ENCODE results near the gene IL1R1. TPM values are rescaled to one million over a fixed set of nuclear protein-coding genes. Genes with fewer than 3 reads are reported as not detected.

IL1R1 gene
- total RNA-seq, 2 donors from 2014 or later: 65.1 to 281 TPM

DNA sequence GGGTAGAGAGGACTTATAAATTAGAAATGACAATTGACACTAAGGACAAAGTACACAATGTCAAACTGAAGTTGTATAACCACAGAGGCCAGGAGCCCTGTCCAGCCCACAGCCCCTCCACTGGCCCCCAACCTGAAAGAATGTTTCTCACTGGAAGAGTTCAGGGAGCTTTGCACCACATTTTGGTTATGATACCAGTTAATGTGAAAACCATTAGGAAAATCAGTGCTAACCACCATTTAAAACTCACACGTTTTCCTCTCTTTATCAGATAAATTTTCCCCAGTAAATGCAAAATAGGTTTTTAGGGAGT, 38.1 kb downstream of the IL1R1 start:
- no peaks in the 10 kb centered on the region for H3K9me3 ChIP-seq
- peaks cover 4 to 5% of the 10 kb centered on the region in 2 donors for H3K4me1 ChIP-seq (ENCODE audit: control insufficient read depth in 1 of 2, low read depth in 2 of 2)
- H3K36me3 ChIP-seq: peaks cover 19% of the 10 kb centered on the region
- H3K4me3 ChIP-seq: no peak overlapping the region
- H3K27me3 ChIP-seq (replicated peaks; ENCODE audit: insufficient read depth): no peaks in the 10 kb centered on the region
- DNase-seq (ENCODE audit: low spot score) (no peak), ATAC-seq (ENCODE audit: insufficient number of reproducible peaks, low FRiP score, low read depth) (no peak)
- no peak overlapping the region for H3K27ac ChIP-seq
- TF ChIP-seq, protein P1, sequence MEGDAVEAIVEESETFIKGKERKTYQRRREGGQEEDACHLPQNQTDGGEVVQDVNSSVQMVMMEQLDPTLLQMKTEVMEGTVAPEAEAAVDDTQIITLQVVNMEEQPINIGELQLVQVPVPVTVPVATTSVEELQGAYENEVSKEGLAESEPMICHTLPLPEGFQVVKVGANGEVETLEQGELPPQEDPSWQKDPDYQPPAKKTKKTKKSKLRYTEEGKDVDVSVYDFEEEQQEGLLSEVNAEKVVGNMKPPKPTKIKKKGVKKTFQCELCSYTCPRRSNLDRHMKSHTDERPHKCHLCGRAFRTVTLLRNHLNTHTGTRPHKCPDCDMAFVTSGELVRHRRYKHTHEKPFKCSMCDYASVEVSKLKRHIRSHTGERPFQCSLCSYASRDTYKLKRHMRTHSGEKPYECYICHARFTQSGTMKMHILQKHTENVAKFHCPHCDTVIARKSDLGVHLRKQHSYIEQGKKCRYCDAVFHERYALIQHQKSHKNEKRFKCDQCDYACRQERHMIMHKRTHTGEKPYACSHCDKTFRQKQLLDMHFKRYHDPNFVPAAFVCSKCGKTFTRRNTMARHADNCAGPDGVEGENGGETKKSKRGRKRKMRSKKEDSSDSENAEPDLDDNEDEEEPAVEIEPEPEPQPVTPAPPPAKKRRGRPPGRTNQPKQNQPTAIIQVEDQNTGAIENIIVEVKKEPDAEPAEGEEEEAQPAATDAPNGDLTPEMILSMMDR (IDR thresholded peaks at IDR 0.05): no peak

DNA sequence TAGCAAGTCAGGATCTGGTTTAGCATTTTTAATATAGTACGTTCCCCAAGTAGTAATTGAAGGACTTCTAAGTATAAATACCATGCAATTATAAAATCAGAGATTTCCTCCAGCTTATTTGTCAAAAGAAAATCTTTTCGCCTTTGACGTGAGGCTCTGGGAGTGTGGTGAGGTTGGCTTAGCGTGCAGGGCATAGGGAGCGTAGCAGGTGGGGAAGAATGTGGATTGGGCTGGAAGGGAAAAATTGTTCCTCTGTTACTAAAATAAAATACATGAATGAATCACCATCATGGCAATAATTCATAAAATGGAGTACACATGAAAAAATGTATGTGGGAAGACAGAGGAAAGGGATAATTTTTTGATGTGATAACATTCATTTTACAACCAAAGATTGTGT, 38.8 kb downstream of the IL1R1 start:
- DNase-seq (ENCODE audit: low spot score) (no peak), ATAC-seq (ENCODE audit: insufficient number of reproducible peaks, low FRiP score, low read depth) (no peak)
- Histone ChIP-seq H3K4me1 (ENCODE audit: control insufficient read depth in 1 of 2, low read depth in 2 of 2) (peaks cover 4 to 5% of the 10 kb centered on the region in 2 donors), H3K9me3 (no peaks in the 10 kb centered on the region), H3K27ac (no peak overlapping the region), H3K27me3 (replicated peaks; ENCODE audit: insufficient read depth) (no peaks in the 10 kb centered on the region), H3K4me3 (no peak overlapping the region), H3K36me3 (peaks cover 16% of the 10 kb centered on the region)
- TF ChIP-seq, protein P1 (IDR thresholded peaks at IDR 0.05): no peak

DNA sequence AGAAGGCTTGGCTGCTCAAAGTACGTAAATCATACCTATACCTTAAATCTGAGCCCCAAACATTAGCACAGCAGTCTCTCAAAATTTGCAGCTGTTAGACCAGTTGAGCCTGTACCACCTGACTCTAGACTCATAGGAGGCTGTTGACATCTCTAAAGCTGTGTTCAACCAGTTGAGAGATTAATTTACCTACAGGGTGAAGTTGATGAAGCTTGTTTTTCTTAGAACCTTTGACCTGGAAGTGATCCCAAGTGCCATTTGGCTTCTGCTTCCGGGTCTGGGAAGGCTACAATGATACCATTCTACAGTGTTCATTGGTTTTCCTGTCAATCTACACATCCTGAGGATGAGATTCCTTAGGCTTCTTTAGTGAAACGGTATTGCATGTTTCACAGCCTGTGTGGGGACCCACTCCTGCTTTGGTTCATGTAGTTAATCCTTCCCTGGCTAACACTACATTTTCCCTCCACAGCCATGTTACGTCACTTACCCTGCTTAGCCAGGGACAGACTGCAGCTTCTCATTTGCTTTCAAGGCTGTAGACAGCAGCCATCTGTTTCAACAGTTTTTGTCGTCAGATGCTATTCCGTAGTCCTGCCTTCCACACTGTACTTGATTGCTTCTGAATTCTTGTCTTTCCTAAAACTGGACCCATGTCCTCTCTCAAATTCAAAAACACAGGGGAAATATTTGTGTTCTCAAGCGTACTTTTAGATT, 39.5 kb downstream of the IL1R1 start:
- H3K27ac ChIP-seq: no peak overlapping the region
- DNase-seq (ENCODE audit: low spot score) (no peak), ATAC-seq (ENCODE audit: insufficient number of reproducible peaks, low FRiP score, low read depth) (no peak)
- no peaks in the 10 kb centered on the region for H3K9me3 ChIP-seq
- H3K4me1 ChIP-seq (ENCODE audit: control insufficient read depth in 1 of 2, low read depth in 2 of 2): peaks cover 4 to 9% of the 10 kb centered on the region in 2 donors
- peaks cover 9% of the 10 kb centered on the region for H3K36me3 ChIP-seq
- no peaks in the 10 kb centered on the region for H3K27me3 ChIP-seq (replicated peaks; ENCODE audit: insufficient read depth)
- H3K4me3 ChIP-seq: no peak overlapping the region
- TF ChIP-seq, protein P1 (IDR thresholded peaks at IDR 0.05): no peak

DNA sequence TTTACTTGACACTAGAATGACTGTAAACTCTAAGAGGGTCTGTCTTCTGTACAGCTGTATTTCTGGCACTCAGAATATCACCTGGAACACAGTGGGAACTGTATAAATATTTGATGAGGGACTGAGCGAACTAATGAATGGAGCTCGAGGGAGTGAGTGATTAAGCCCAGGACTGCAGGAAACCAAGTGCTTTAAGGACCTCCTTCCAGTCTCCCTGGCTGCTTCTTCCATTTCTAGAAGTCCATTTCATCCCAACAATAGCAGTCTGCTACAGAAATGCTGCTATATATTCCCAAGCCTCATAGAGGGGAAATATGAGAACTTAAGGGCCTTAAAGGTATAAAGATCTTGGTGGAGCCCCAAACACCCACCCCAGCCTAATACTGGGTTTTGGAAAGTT, 41.5 kb downstream of the IL1R1 start:
- TF ChIP-seq, protein P1 (IDR thresholded peaks at IDR 0.05): no peak
- H3K4me1 ChIP-seq (ENCODE audit: control insufficient read depth in 1 of 2, low read depth in 2 of 2): peaks cover 4 to 9% of the 10 kb centered on the region in 2 donors
- no peaks in the 10 kb centered on the region for H3K27me3 ChIP-seq (replicated peaks; ENCODE audit: insufficient read depth)
- no peaks in the 10 kb centered on the region for H3K9me3 ChIP-seq
- H3K36me3 ChIP-seq: no peaks in the 10 kb centered on the region
- DNase-seq (ENCODE audit: low spot score) (no peak), ATAC-seq (ENCODE audit: insufficient number of reproducible peaks, low FRiP score, low read depth) (no peak)
- no peak overlapping the region for H3K4me3 ChIP-seq
- no peak overlapping the region for H3K27ac ChIP-seq

DNA sequence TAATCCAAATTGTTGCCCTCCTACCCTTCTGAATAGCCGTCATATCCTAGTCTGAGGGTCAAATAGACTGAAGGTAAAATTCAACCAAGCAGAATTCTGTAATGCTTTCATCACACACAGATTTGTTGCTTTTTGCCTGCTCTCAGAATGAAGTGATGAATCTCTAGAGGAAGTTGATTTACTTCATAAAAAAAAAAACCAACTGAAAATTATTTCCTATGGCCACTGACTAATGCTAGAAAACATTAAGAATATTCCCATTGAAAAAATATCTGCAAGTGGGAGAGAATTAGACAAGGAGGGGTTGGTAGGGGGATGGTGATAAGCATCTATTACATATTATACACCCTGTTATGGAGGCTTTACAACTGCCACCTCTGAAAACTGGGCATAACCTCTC, 42.0 kb downstream of the IL1R1 start:
- Histone ChIP-seq H3K4me1 (ENCODE audit: control insufficient read depth in 1 of 2, low read depth in 2 of 2) (peaks cover 4 to 9% of the 10 kb centered on the region in 2 donors), H3K4me3 (no peak overlapping the region), H3K27me3 (replicated peaks; ENCODE audit: insufficient read depth) (no peaks in the 10 kb centered on the region), H3K9me3 (no peaks in the 10 kb centered on the region), H3K27ac (no peak overlapping the region), H3K36me3 (no peaks in the 10 kb centered on the region)
- no peak for ATAC-seq (ENCODE audit: insufficient number of reproducible peaks, low FRiP score, low read depth)
- DNase-seq (ENCODE audit: low spot score): no peak
- TF ChIP-seq, protein P1 (IDR thresholded peaks at IDR 0.05): no peak
